ENCODE data around the gene YLPM1.
A peak's percentile ranks its signal among the peaks of the same experiment; 100 is the strongest.

YLPM1 gene

GRCh38 chr14:74835645-74836250, 72.6 kb downstream of the YLPM1 start:
- ChIA-PET CTCF (interaction anchor here (1.0 to 2.1 kb wide), 5 partner anchors 11 to 227 kb away, joined by 3 to 9 read pairs (median 4); no protein-coding TSS in a partner anchor), POLR2A (no interaction called here)
- DNase-seq (ENCODE audit: extremely low spot score) = peak; percentile 22
- no peak for TF ChIP-seq CTCF (IDR thresholded peaks at IDR 0.05; ENCODE audit: control extremely low read depth, extremely low read depth, low read depth, missing control alignments)

GRCh38 chr14:74836251-74836960, 73.3 kb downstream of the YLPM1 start:
- CTCF ChIA-PET = interaction anchor here (1.0 to 7.1 kb wide), 6 partner anchors 10 to 228 kb away, joined by 3 to 66 read pairs (median 6); no protein-coding TSS in a partner anchor
- TF ChIP-seq CTCF (IDR thresholded peaks at IDR 0.05; ENCODE audit: control extremely low read depth, extremely low read depth, low read depth, missing control alignments) = no peak
- POLR2A ChIA-PET = no interaction called here
- no peak for DNase-seq (ENCODE audit: extremely low spot score)

- CTCF ChIA-PET = interaction anchor here (0.8 to 7.1 kb wide), 5 partner anchors 18 to 229 kb away, joined by 3 to 66 read pairs (median 3); partner anchors contain the start of gene LTBP2
- TF ChIP-seq CTCF (IDR thresholded peaks at IDR 0.05; ENCODE audit: control extremely low read depth, extremely low read depth, low read depth, missing control alignments) = no peak
- no peak for DNase-seq (ENCODE audit: extremely low spot score)
- POLR2A ChIA-PET = no interaction called here
Measured at GRCh38 chr14:74838166-74838565, 75.0 kb downstream of the YLPM1 start.

- no peak for TF ChIP-seq CTCF (IDR thresholded peaks at IDR 0.05; ENCODE audit: control extremely low read depth, extremely low read depth, low read depth, missing control alignments)
- CTCF ChIA-PET = interaction anchor here (0.9 to 7.1 kb wide), 6 partner anchors 9 to 225 kb away, joined by 3 to 66 read pairs (median 3); no protein-coding TSS in a partner anchor
- DNase-seq (ENCODE audit: extremely low spot score) = no peak
- POLR2A ChIA-PET = interaction anchor here (0.6 kb wide), 1 partner anchor 25 kb away, joined by 3 read pairs; no protein-coding TSS in a partner anchor
Measured at GRCh38 chr14:74840603-74841030, 77.5 kb downstream of the YLPM1 start.

GRCh38 chr14:74841230-74842207, 78.4 kb downstream of the YLPM1 start:
- TF ChIP-seq CTCF (IDR thresholded peaks at IDR 0.05; ENCODE audit: control extremely low read depth, extremely low read depth, low read depth, missing control alignments) = no peak
- CTCF ChIA-PET = interaction anchor here (0.7 to 7.1 kb wide), 4 partner anchors 12 to 230 kb away, joined by 3 to 66 read pairs (median 4); partner anchors contain the start of gene LTBP2
- DNase-seq (ENCODE audit: extremely low spot score) = peak; percentile 57
- POLR2A ChIA-PET = no interaction called here

DNA sequence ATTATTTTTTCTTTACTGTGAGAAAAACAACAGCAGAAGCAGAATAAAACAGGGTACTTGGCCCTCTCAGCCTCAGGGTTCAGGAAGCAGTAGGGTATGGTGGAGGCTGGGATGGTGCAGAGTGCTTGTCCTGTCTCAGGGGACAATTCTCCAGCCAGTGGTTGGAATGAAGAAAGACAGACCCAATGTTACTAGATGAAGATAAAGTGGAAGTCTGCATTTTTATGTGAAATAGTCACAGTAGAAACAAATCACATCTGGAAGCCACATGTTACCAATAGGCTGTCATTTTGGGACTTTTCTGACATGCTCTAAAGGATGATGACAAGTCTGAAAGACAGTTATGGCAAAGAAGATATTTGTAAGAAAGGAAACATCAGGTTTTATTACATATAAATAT, 80.5 kb downstream of the YLPM1 start:
- DNase-seq (ENCODE audit: extremely low spot score) = no peak
- ChIA-PET CTCF (interaction anchor here (1.2 to 10.5 kb wide), 4 partner anchors 11 to 245 kb away, joined by 3 to 134 read pairs (median 36); no protein-coding TSS in a partner anchor), POLR2A (no interaction called here)
- no peak for TF ChIP-seq CTCF (IDR thresholded peaks at IDR 0.05; ENCODE audit: control extremely low read depth, extremely low read depth, low read depth, missing control alignments)

All from GM10248 (cell line).